Endothelial cell (in vitro differentiated cells): ENCODE results near the gene SHOX. TPM values are rescaled to one million over a fixed set of nuclear protein-coding genes. Genes with fewer than 3 reads are reported as not detected.
A peak's percentile ranks its signal among the peaks of the same experiment; 100 is the strongest.
"Not testable (repeated sequence)": the region's sequence is repeated elsewhere in the genome, so short reads cannot be mapped to it uniquely, and the experiment has no call there.

Source experiments
- DNase-seq: peaks from one replicate; pipeline ENCODE4 v3.0.0; 2021; ENCODE audit warnings: low spot score
- H3K27ac Mint-ChIP-seq: one replicate; pipeline ENCODE4 v1.8.0; 2021; ENCODE audit warnings: mixed read lengths, inconsistent platforms; ENCODE audit not compliant: unreplicated experiment
- H3K27me3 Mint-ChIP-seq: one replicate; pipeline ENCODE4 v1.8.0; 2021; ENCODE audit warnings: mild to moderate bottlenecking, moderate library complexity, mixed read lengths, inconsistent platforms; ENCODE audit not compliant: unreplicated experiment
- H3K36me3 Mint-ChIP-seq: one replicate; pipeline ENCODE4 v1.8.0; 2021; ENCODE audit warnings: mild to moderate bottlenecking, low read depth, mixed read lengths, inconsistent platforms; ENCODE audit not compliant: unreplicated experiment
- H3K4me1 Mint-ChIP-seq: one replicate; pipeline ENCODE4 v1.8.0; 2021; ENCODE audit warnings: mild to moderate bottlenecking, mixed read lengths, inconsistent platforms; ENCODE audit not compliant: unreplicated experiment
- H3K4me3 Mint-ChIP-seq: one replicate; pipeline ENCODE4 v1.8.0; 2021; ENCODE audit warnings: mild to moderate bottlenecking, mixed read lengths, inconsistent platforms; ENCODE audit not compliant: unreplicated experiment
- H3K9me3 Mint-ChIP-seq: one replicate; pipeline ENCODE4 v1.8.0; 2021; ENCODE audit warnings: mixed read lengths, inconsistent platforms; ENCODE audit not compliant: unreplicated experiment
- CTCF ChIP-seq: fragments of 200-600 bp; sonication (generic); IDR thresholded peaks from one replicate; pipeline ENCODE4 v1.5.0; 2021; ENCODE audit warnings: antibody characterized with exemption; ENCODE audit not compliant: unreplicated experiment
- total RNA-seq: library from RNA; stranded (reverse); fragmentation: NEBNext Ultra II Directional; extraction: Animal tissue kit (Norgen Biotek cat#: 25700); gene quantifications from one replicate; pipeline ENCODE4 v1.2.1, GENCODE V29; 2021; ENCODE audit not compliant: unreplicated experiment

SHOX gene
- total RNA-seq, 1 donor from 2014 or later: not detected

DNA sequence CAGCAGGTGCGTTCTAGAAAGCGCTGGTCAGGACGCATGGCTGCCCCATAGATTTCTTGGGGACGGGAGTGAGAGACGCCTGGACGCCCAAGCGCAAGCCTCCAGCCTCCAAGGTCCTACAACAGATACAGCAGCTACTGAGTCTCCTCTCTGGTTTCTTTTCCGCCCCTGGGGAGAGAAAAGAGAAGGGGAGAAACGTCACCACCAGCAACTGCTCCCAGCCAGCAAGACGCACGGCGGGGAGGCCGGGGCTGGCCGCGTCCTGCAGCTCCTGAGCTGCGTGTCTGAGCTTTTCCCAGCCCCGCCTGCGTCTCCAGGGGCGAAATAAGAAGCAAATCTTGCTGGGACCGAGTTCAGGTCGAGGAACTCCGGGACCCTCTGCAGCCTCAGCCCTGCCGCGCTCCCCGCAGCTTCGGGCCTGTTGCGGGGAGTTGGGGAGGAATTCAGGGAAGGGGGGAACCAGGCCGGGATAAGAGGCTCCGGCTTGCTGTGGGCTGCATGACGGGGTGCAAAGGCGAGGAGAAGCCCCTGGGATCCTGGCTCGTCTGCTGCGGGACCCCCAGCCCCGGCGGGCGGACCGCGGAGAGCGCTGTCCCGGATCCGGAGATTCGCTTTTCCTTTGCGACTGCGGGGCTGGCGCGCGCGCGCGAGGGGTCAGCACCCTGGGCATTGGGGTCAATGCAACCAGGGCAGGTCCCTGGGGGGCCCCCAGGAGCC, 6.8 kb upstream of the SHOX start:
- Mint-ChIP-seq H3K4me3 (no peak overlapping the region), H3K27ac (no peak overlapping the region)
- no peak for TF ChIP-seq CTCF

DNA sequence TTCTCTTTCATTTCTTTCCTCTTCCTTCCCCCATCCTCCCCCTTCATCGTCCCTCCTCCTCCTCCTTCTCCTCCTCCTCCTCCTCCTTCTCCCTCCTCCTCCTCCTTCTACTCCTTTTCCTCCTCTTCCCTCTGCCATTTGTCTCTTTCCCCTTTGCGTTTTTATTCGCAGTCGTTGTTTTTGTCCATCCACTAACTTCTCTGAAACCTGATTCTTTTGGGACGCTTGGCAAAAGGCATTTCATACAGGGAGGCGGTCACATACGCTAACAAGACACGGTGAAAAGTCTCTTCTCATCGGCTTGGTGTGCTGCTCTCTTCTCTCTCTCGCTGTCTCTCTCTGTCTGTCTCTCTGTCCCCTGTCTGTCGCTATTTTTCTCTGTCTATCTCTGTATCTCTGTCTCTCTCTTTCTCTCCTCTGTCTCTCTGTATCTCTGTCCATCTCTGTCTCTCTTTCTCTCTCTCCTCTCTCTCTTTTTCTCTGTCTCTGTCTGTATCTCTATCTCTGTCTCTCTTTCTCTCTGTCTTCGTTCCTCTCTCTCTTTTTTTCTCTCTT, 5.4 kb upstream of the SHOX start:
- no peak for DNase-seq

More for the DNA sequence above, 6.8 kb upstream of the SHOX start:
- Mint-ChIP-seq H3K9me3 (peaks cover 63% of the 10 kb centered on the region), H3K4me1 (no peaks in the 10 kb centered on the region), H3K36me3 (peaks cover 55% of the 10 kb centered on the region), H3K27me3 (peaks cover 46% of the 10 kb centered on the region)
- DNase-seq: no peak

GRCh38 chrX:626047-626446, 4.5 kb upstream of the SHOX start:
- H3K27ac Mint-ChIP-seq, H3K4me1 Mint-ChIP-seq, DNase-seq, H3K4me3 Mint-ChIP-seq: not testable (repeated sequence)
- peaks cover 52% of the 10 kb centered on the region for H3K36me3 Mint-ChIP-seq
- H3K9me3 Mint-ChIP-seq: peaks cover 62% of the 10 kb centered on the region
- H3K27me3 Mint-ChIP-seq: peaks cover 48% of the 10 kb centered on the region

More for the DNA sequence above, 5.4 kb upstream of the SHOX start:
- H3K36me3 Mint-ChIP-seq: peaks cover 60% of the 10 kb centered on the region
- no peak for TF ChIP-seq CTCF
- no peak overlapping the region for H3K4me3 Mint-ChIP-seq
- H3K4me1 Mint-ChIP-seq: no peaks in the 10 kb centered on the region
- peaks cover 70% of the 10 kb centered on the region for H3K9me3 Mint-ChIP-seq
- H3K27me3 Mint-ChIP-seq: peaks cover 53% of the 10 kb centered on the region
- peak overlapping the region; percentile 76 for H3K27ac Mint-ChIP-seq

DNA sequence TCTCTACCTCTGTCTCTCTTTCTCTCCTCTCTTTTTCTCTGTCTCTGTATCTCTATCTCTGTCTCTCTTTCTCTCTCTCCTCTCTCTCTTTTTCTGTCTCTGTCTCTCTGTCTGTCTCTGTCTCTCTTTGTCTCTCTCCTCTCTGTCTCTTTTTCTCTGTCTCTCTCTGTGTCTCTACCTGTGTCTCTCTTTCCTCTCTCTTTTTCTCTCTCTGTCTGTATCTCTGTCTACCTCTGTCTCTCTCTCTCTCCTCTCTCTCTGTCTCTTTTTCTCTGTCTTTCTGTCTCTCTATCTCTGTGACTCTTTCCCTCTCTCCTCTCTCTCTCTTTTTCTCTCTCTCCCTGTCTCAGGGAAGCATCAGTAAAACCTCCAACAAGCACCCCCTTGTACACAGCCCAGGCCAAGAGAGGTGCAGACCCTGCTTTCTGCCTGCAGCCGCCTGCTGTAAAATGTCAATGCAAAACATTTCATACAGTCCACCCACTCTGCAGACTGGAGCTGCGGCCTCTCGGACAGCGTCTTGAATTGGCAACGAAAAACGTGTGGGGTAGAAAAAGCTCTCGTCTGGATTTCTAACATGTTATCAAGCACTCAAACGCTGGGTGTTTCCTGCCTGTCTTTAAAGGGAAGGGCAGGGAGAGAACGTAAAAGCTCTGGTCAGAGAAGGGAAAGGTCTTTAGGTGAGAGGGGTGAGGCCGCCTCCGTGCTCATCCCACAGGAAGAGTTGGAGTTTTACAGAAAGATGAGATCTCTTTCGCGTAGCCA, 3.7 kb upstream of the SHOX start:
- peak overlapping the region; percentile 57 for H3K4me3 Mint-ChIP-seq
- no peak for TF ChIP-seq CTCF
- DNase-seq: no peak
- peaks cover 57% of the 10 kb centered on the region for H3K9me3 Mint-ChIP-seq
- no peaks in the 10 kb centered on the region for H3K4me1 Mint-ChIP-seq
- peaks cover 44% of the 10 kb centered on the region for H3K27me3 Mint-ChIP-seq
- H3K36me3 Mint-ChIP-seq: peaks cover 49% of the 10 kb centered on the region
- H3K27ac Mint-ChIP-seq: peak overlapping the region; percentile 65

- Mint-ChIP-seq H3K36me3 (peaks cover 43% of the 10 kb centered on the region), H3K27me3 (peaks cover 40% of the 10 kb centered on the region), H3K4me3 (peak overlapping the region; percentile 48), H3K4me1 (no peaks in the 10 kb centered on the region), H3K27ac (peak overlapping the region; percentile 5), H3K9me3 (peaks cover 50% of the 10 kb centered on the region)
- no peak for TF ChIP-seq CTCF
- no peak for DNase-seq
Measured at GRCh38 chrX:627510-627981, 3.0 kb upstream of the SHOX start.
